H1 (cell line): Measurements from ENCODE around the gene GRB14. TPM values are rescaled to one million over a fixed set of nuclear protein-coding genes. Genes with fewer than 3 reads are reported as not detected.

Experiments used
- CTCF ChIA-PET: fragments of 300-600 bp; sonication (Branson Sonifier 250); formaldehyde crosslinking; loops from one replicate; lab custom pipeline; 2021; ENCODE audit not compliant: partially characterized antibody; lab: Charles Lee
- POLR2A ChIA-PET: fragments of 300-600 bp; sonication (Branson Sonifier 250); formaldehyde crosslinking; loops from one replicate; lab custom pipeline; 2021; ENCODE audit warnings: inconsistent platforms; ENCODE audit not compliant: partially characterized antibody; lab: Charles Lee
- DNase-seq, 2 experiments: peaks; one replicate each; pipeline versions ENCODE4 v3.0.0 to v3.0.0-alpha.2; 2010 to 2022; ENCODE audit warnings: low spot score in 2 of 2, low read depth in 1 of 2, mixed read lengths in 1 of 2
- FAIRE-seq: peaks from 2 replicates; lab custom pipeline; 2011; peaks lifted over from hg19 to GRCh38; lab: Jason Lieb, UNC
- H2AFZ ChIP-seq: 2 replicates; pipeline ENCODE4 v1.8.1; 2012; ENCODE audit warnings: low read length, inconsistent platforms
- H2AK5ac ChIP-seq: 2 replicates; pipeline ENCODE4 v1.6.1; 2013; ENCODE audit warnings: low read depth, low read length
- H2BK120ac ChIP-seq: replicated peaks from 2 replicates; pipeline ENCODE3; 2013; ENCODE audit warnings: low read depth, low read length, inconsistent platforms
- H2BK12ac ChIP-seq: 2 replicates; pipeline ENCODE4 v1.6.1; 2013; ENCODE audit warnings: low read depth, low read length
- H2BK15ac ChIP-seq: 2 replicates; pipeline ENCODE4 v1.6.1; 2013; ENCODE audit warnings: low read length
- H2BK20ac ChIP-seq: 2 replicates; pipeline ENCODE4 v1.6.1; 2013; ENCODE audit warnings: low read length
- H2BK5ac ChIP-seq: 2 replicates; pipeline ENCODE4 v1.6.1; 2013; ENCODE audit warnings: low read depth, low read length
- H3K14ac ChIP-seq: 2 replicates; pipeline ENCODE4 v1.6.1; 2013; ENCODE audit warnings: inconsistent platforms; ENCODE audit not compliant: insufficient read length
- H3K18ac ChIP-seq: 2 replicates; pipeline ENCODE4 v1.6.1; 2013; ENCODE audit warnings: low read length; ENCODE audit errors: extremely low read depth
- H3K23ac ChIP-seq: 2 replicates; pipeline ENCODE4 v1.6.1; 2013; ENCODE audit warnings: inconsistent platforms; ENCODE audit not compliant: insufficient read length
- H3K23me2 ChIP-seq: 2 replicates; pipeline ENCODE4 v1.6.1; 2013; ENCODE audit warnings: low read depth, low read length
- H3K27ac ChIP-seq: 2 replicates; pipeline ENCODE4 v1.6.1; 2011; ENCODE audit warnings: low read depth, low read length, inconsistent platforms
- H3K27me3 ChIP-seq, 4 experiments: replicated peaks in 1 of 4; 1 replicate in 1 of 4; 2 replicates in 3 of 4; pipeline versions ENCODE4 v1.6.1 to v1.8.1; 2011 to 2013; ENCODE audit warnings: low read length in 3 of 4, mild to moderate bottlenecking in 3 of 4, inconsistent platforms in 2 of 4, mixed read lengths in 2 of 4, moderate library complexity in 1 of 4; ENCODE audit not compliant: control insufficient read depth in 3 of 4, insufficient read depth in 3 of 4; ENCODE audit errors: extremely low read depth in 1 of 4
- H3K36me3 ChIP-seq, 4 experiments: 2 replicates each; pipeline versions ENCODE4 v1.6.1 to v1.8.1; 2011 to 2013; ENCODE audit warnings: mild to moderate bottlenecking in 4 of 4, low read length in 3 of 4, moderate library complexity in 2 of 4, control low read depth in 1 of 4, inconsistent platforms in 1 of 4; ENCODE audit not compliant: insufficient read depth in 4 of 4, control insufficient read depth in 2 of 4
- H3K4ac ChIP-seq: replicated peaks from 2 replicates; pipeline ENCODE3; 2013; ENCODE audit warnings: low read length, low read depth, mixed read lengths, inconsistent platforms; ENCODE audit not compliant: insufficient read length
- H3K4me1 ChIP-seq, 4 experiments: replicated peaks in 1 of 4; 1 replicate in 1 of 4; 2 replicates in 3 of 4; pipeline versions ENCODE4 v1.6.1 to v1.8.1; 2011 to 2013; ENCODE audit warnings: low read length in 3 of 4, inconsistent platforms in 2 of 4, mixed read lengths in 1 of 4; ENCODE audit not compliant: insufficient read depth in 4 of 4, control insufficient read depth in 3 of 4
- H3K4me2 ChIP-seq, 2 experiments: 2 replicates each; pipeline versions ENCODE4 v1.6.1 to v1.8.1; 2011 to 2013; ENCODE audit warnings: low read depth in 2 of 2, low read length in 2 of 2, control low read depth in 1 of 2, inconsistent platforms in 1 of 2, mild to moderate bottlenecking in 1 of 2; ENCODE audit not compliant: insufficient read depth in 1 of 2
- H3K4me3 ChIP-seq, 4 experiments: fragments of 200-600, 300-600 bp in 1 of 4; sonication (generic), shearing (Covaris generic), sonication (Bioruptor Twin) in 1 of 4; 2 replicates each; pipeline versions ENCODE4 v1.5.1 to v1.8.1; 2011 to 2016; ENCODE audit warnings: low read length in 4 of 4, low read depth in 3 of 4, control low read depth in 2 of 4, inconsistent platforms in 2 of 4, mild to moderate bottlenecking in 2 of 4, mixed read lengths in 1 of 4, moderate library complexity in 1 of 4; ENCODE audit not compliant: insufficient read depth in 2 of 4; ENCODE audit errors: extremely low read depth in 1 of 4
- H3K56ac ChIP-seq: replicated peaks from 2 replicates; pipeline ENCODE3; 2013; ENCODE audit warnings: low read depth, mild to moderate bottlenecking, mixed read lengths, low read length, inconsistent platforms; ENCODE audit not compliant: insufficient read length
- H3K79me1 ChIP-seq: 2 replicates; pipeline ENCODE4 v1.6.1; 2013; ENCODE audit warnings: low read depth, low read length, control low read depth
- H3K79me2 ChIP-seq, 2 experiments: 2 replicates each; pipeline versions ENCODE4 v1.6.1 to v1.8.1; 2012 to 2013; ENCODE audit warnings: low read length in 2 of 2, mild to moderate bottlenecking in 2 of 2, inconsistent platforms in 1 of 2; ENCODE audit not compliant: insufficient read depth in 2 of 2, control insufficient read depth in 1 of 2
- H3K9ac ChIP-seq, 4 experiments: replicated peaks in 1 of 4; 1 replicate in 1 of 4; 2 replicates in 3 of 4; pipeline versions ENCODE4 v1.6.1 to v1.8.1; 2011 to 2013; ENCODE audit warnings: low read depth in 3 of 4, low read length in 3 of 4, control low read depth in 2 of 4, mild to moderate bottlenecking in 2 of 4, moderate library complexity in 2 of 4, inconsistent platforms in 1 of 4; ENCODE audit errors: extremely low read depth in 1 of 4
- H3K9me3 ChIP-seq, 2 experiments: 2 replicates each; pipeline versions ENCODE4 v1.6.1 to v1.8.1; 2012 to 2013; ENCODE audit warnings: mild to moderate bottlenecking in 2 of 2, moderate library complexity in 2 of 2, control low read depth in 1 of 2, inconsistent platforms in 1 of 2, low read depth in 1 of 2, low read length in 1 of 2, mixed read lengths in 1 of 2; ENCODE audit not compliant: insufficient read depth in 2 of 2
- H4K20me1 ChIP-seq, 2 experiments: replicated peaks in 1 of 2; 2 replicates each; pipeline versions ENCODE3 to v1.8.1; 2011 to 2013; ENCODE audit warnings: inconsistent platforms in 2 of 2, low read length in 2 of 2, mild to moderate bottlenecking in 1 of 2; ENCODE audit not compliant: insufficient read depth in 2 of 2, control insufficient read depth in 1 of 2
- H4K5ac ChIP-seq: 2 replicates; pipeline ENCODE4 v1.6.1; 2013; ENCODE audit warnings: low read length, low read depth, mixed read lengths, inconsistent platforms; ENCODE audit not compliant: insufficient read length
- H4K8ac ChIP-seq: 2 replicates; pipeline ENCODE4 v1.8.0; 2013; ENCODE audit warnings: mild to moderate bottlenecking, moderate library complexity, low read length, inconsistent platforms; ENCODE audit not compliant: insufficient read depth; ENCODE audit errors: extremely low read depth
- H4K91ac ChIP-seq: replicated peaks from 2 replicates; pipeline ENCODE3; 2013; ENCODE audit warnings: low read length, mixed read lengths, inconsistent platforms; ENCODE audit not compliant: insufficient read length
- BACH1 ChIP-seq: IDR thresholded peaks from 2 replicates; pipeline ENCODE4 v1.6.1; 2012; ENCODE audit warnings: low read length, improper control_type of control experiment
- CREB1 ChIP-seq: IDR thresholded peaks from 2 replicates; pipeline ENCODE4 v1.6.1; 2012; ENCODE audit warnings: inconsistent platforms
- EP300 ChIP-seq, 2 experiments: IDR thresholded peaks; 1 replicate in 1 of 2; 2 replicates in 1 of 2; pipeline ENCODE4 v1.6.1; 2011 to 2012; ENCODE audit warnings: low read depth in 2 of 2, low read length in 2 of 2, mild to moderate bottlenecking in 2 of 2, borderline replicate concordance in 1 of 2, inconsistent platforms in 1 of 2, moderate library complexity in 1 of 2
- SIX5 ChIP-seq: IDR thresholded peaks from 2 replicates; pipeline ENCODE4 v1.6.1; 2011; ENCODE audit warnings: mild to moderate bottlenecking, low read depth, low read length
- TCF12 ChIP-seq: IDR thresholded peaks from 2 replicates; pipeline ENCODE4 v1.6.1; 2011; ENCODE audit warnings: low read depth, mild to moderate bottlenecking, low read length
- TEAD4 ChIP-seq: IDR thresholded peaks from 2 replicates; pipeline ENCODE4 v1.6.1; 2012; ENCODE audit warnings: low read depth, low read length, inconsistent platforms, mixed read lengths
- whole genome bisulfite sequencing, 2 experiments: shearing (Covaris generic) in 1 of 2; methylation state at CpG; one replicate each; pipeline versions ENCODE4 v1.1.6 to v1.1.7; 2013 to 2015; ENCODE audit warnings: low lambda C conversion rate in 2 of 2, mixed read lengths in 2 of 2, inconsistent platforms in 1 of 2, low coverage in 1 of 2, missing lambda C conversion rate in 1 of 2; ENCODE audit not compliant: insufficient replicate concordance in 2 of 2, insufficient coverage in 1 of 2, insufficient read length in 1 of 2; ENCODE audit errors: extremely low coverage in 1 of 2, missing lambda C conversion rate in 1 of 2; 5-methylcytosine and 5-hydroxymethylcytosine counted together
- polyA plus RNA-seq, 7 experiments: library from polyadenylated mRNA; depleted of rRNA in 3 of 7; stranded (reverse) in 5 of 7; unstranded in 2 of 7; fragments of >200 nt in 5 of 7; fragments of 200-250 nt in 2 of 7; gene quantifications; 1 replicate in 5 of 7; 2 replicates in 1 of 7; 4 replicates in 1 of 7; pipeline versions ENCODE4 v1.2.1 to v1.2.3, GENCODE V29; 2011 to 2013; ENCODE audit warnings: missing spikeins in 2 of 7, mixed read lengths in 2 of 7
- total RNA-seq: library from RNA; stranded (reverse); fragmentation: NEBNext Ultra II Directional; extraction: Animal tissue kit (Norgen Biotek cat#: 25700); gene quantifications from 2 replicates; pipeline ENCODE4 v1.2.1, GENCODE V29; 2021
- TF ChIP-seq, protein P1 (sequence below): IDR thresholded peaks from 2 replicates; pipeline ENCODE4 v1.6.1; 2012; ENCODE audit warnings: low read length, inconsistent platforms

The GRB14 gene
- total and polyA plus RNA-seq, 2 of the 8 experiments (the other 6 are each of a cell fraction or from before 2014, with no cell fraction given), result 2.5 to 11.6 TPM

DNA sequence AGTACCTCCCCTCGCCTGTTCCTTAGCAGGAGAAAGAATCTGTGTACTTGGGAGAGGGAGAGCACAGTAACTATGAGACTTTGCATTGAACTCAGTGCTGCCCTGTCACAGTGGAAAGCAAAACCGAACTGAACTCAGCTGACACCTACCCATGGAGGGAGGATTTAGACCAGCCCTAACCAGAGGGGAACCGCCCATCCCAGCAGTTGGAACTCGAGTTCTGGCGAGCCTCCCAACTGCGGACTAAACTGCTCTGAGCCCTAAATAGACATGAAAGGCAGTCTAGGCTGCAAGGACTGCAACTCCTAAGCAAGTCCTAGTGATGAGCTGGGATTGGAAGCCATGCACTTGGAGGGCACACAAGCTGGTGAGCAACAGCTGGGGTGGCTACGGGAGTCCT lies 110.4 kb downstream of the GRB14 start:
- H3K14ac ChIP-seq, result no peak overlapping the region
- no peak overlapping the region for H3K4me2 ChIP-seq
- no peak overlapping the region for H3K27ac ChIP-seq
- peaks cover 0 to 3% (median 0%) of the 10 kb centered on the region in 4 experiments; a peak in 1 of 7 replicates for H3K4me1 ChIP-seq
- no peak overlapping the region for H2BK15ac ChIP-seq
- H3K36me3 ChIP-seq, result no peaks in the 10 kb centered on the region; a peak in 1 of 8 replicates
- POLR2A ChIA-PET, result no interaction called here
- H3K23ac ChIP-seq, result no peak overlapping the region
- DNase-seq (no peak), FAIRE-seq (no peak)
- no peak overlapping the region for H3K4me3 ChIP-seq
- no peaks in the 10 kb centered on the region for H3K23me2 ChIP-seq
- no peak overlapping the region for H3K18ac ChIP-seq
- CTCF ChIA-PET, result interaction anchor here (1.1 kb wide), 1 partner anchor 28 kb away, joined by 7 read pairs; no protein-coding TSS in a partner anchor
- no peaks in the 10 kb centered on the region for H4K20me1 ChIP-seq
- H3K4ac ChIP-seq, result no peak overlapping the region
- no peak overlapping the region for H2BK20ac ChIP-seq
- no peaks in the 10 kb centered on the region for H3K27me3 ChIP-seq
- no peak overlapping the region for H4K8ac ChIP-seq
- H3K9ac ChIP-seq, result no peak overlapping the region
- no peak for TF ChIP-seq EP300 (IDR thresholded peaks at IDR 0.05; ENCODE audit: borderline replicate concordance in 1 of 2, low read depth in 2 of 2, low read length in 2 of 2)
- TF ChIP-seq SIX5, result no peak
- TF ChIP-seq, protein P1, sequence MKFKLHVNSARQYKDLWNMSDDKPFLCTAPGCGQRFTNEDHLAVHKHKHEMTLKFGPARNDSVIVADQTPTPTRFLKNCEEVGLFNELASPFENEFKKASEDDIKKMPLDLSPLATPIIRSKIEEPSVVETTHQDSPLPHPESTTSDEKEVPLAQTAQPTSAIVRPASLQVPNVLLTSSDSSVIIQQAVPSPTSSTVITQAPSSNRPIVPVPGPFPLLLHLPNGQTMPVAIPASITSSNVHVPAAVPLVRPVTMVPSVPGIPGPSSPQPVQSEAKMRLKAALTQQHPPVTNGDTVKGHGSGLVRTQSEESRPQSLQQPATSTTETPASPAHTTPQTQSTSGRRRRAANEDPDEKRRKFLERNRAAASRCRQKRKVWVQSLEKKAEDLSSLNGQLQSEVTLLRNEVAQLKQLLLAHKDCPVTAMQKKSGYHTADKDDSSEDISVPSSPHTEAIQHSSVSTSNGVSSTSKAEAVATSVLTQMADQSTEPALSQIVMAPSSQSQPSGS, result no peak
- no peak for TF ChIP-seq TCF12
- no peak for TF ChIP-seq CREB1
- no peak for TF ChIP-seq TEAD4
- no peak for TF ChIP-seq BACH1
- H2BK120ac ChIP-seq, result no peak overlapping the region
- H3K56ac ChIP-seq, result no peak overlapping the region
- H3K9me3 ChIP-seq, result no peaks in the 10 kb centered on the region
- H3K79me2 ChIP-seq, result no peaks in the 10 kb centered on the region
- H2BK5ac ChIP-seq, result 0 out of 2 replicates have a peak overlapping the region, but pooled peaks have one; percentile 10
- H3K79me1 ChIP-seq, result no peaks in the 10 kb centered on the region
- H2BK12ac ChIP-seq, result no peak overlapping the region
- H4K5ac ChIP-seq, result no peak overlapping the region
- H4K91ac ChIP-seq, result no peak overlapping the region
- 88% methylated on average over 7 of the region's 7 CpGs; no CpG with 5 or more reads in 1 of the 2 experiments for WGBS, 2 experiments
- H2AK5ac ChIP-seq, result peak overlapping the region; percentile 40; the same call in 1 of the 2 replicates
- no peak overlapping the region for H2AFZ ChIP-seq
